Psoas muscle (tissue), 8 donors: Measurements from ENCODE around the gene SLC25A44. TPM values are rescaled to one million over a fixed set of nuclear protein-coding genes. Genes with fewer than 3 reads are reported as not detected.

Experiments
- ATAC-seq, 4 donors: fragments of 200-7000 bp; cut with Tn5 transposase; one replicate each; pipeline ENCODE4 v1.9.1; 2020; ENCODE audit warnings: moderate library complexity in 3 of 4, mild to moderate bottlenecking in 2 of 4
- DNase-seq, 2 donors: peaks; one replicate each; pipeline ENCODE4 v3.0.0-alpha.2; 2020
- H3K27ac ChIP-seq: fragments of 200-600 bp; one replicate; pipeline ENCODE4 v1.8.0; 2022
- H3K27me3 ChIP-seq, 3 donors: fragments of 200-600 bp in 1 of 3; one replicate each; pipeline versions ENCODE4 v1.6.1 to v1.8.0; 2013 to 2022; ENCODE audit warnings: low read length in 2 of 3, mild to moderate bottlenecking in 2 of 3, moderate library complexity in 1 of 3; ENCODE audit not compliant: insufficient read depth in 3 of 3
- H3K36me3 ChIP-seq, 2 donors: fragments of 200-600 bp in 1 of 2; one replicate each; pipeline versions ENCODE4 v1.6.1 to v1.8.0; 2013 to 2022; ENCODE audit warnings: low read depth in 1 of 2, mild to moderate bottlenecking in 1 of 2, moderate library complexity in 1 of 2; ENCODE audit not compliant: insufficient read depth in 1 of 2
- H3K4me1 ChIP-seq: fragments of 200-600 bp; one replicate; pipeline ENCODE4 v1.8.0; 2022
- H3K4me3 ChIP-seq: fragments of 200-600 bp; one replicate; pipeline ENCODE4 v1.8.0; 2022; ENCODE audit warnings: mild to moderate bottlenecking
- H3K9me3 ChIP-seq: fragments of 200-600 bp; one replicate; pipeline ENCODE4 v1.8.0; 2022
- WGBS, 3 donors: extraction: QIAGEN DNeasy Blood & Tissue Kit; methylation state at CpG; one replicate each; pipeline versions ENCODE4 v1.1.6 to v1.1.7; 2013; 5-methylcytosine and 5-hydroxymethylcytosine counted together
- intact Hi-C, 2 donors: fragments of 100-400 bp; cut with DNase I; formaldehyde crosslinking; loops; one replicate each; pipeline versions ENCODE4 v1.11.0 to v1.14.2; 2022
- polyA plus RNA-seq, 3 donors: library from polyadenylated mRNA; stranded (reverse); fragments of 200-250 nt; gene quantifications; one replicate each; pipeline ENCODE4 v1.2.3, GENCODE V29; 2013
- total RNA-seq, 4 donors: library from RNA; stranded (reverse); fragmentation: NEBNext Ultra II Directional in 2 of 4; extraction: Animal tissue kit (Norgen Biotek cat#: 25700) in 2 of 4; gene quantifications; one replicate each; pipeline versions ENCODE4 v1.2.1 to v1.2.4, GENCODE V29; 2021 to 2023
- TF ChIP-seq, protein P1 (sequence below): fragments of 200-600 bp; IDR thresholded peaks from one replicate; pipeline ENCODE4 v1.8.0; 2022; ENCODE audit warnings: antibody characterized with exemption
- donor health status: healthy with polysubstance abuse.
- donor health status: DM: no; HTN: no; CAD: no; lungs with moderate emphysema.
- donor health status: Bipolar disorder and iron deficiency.
- donor health status: healthy.
- donor health status: DM: yes; HTN: yes; CAD: no.
- donor health status: DM: no; HTN: no; CAD: no.
- donor health status: DM: no; HTN: no; CAD: no.
- donor health status: DM: yes; HTN: yes; CAD: no.

The SLC25A44 gene
- total and polyA plus RNA-seq, 7 donors: 11.2 to 40.3 (median 21.1) TPM

DNA sequence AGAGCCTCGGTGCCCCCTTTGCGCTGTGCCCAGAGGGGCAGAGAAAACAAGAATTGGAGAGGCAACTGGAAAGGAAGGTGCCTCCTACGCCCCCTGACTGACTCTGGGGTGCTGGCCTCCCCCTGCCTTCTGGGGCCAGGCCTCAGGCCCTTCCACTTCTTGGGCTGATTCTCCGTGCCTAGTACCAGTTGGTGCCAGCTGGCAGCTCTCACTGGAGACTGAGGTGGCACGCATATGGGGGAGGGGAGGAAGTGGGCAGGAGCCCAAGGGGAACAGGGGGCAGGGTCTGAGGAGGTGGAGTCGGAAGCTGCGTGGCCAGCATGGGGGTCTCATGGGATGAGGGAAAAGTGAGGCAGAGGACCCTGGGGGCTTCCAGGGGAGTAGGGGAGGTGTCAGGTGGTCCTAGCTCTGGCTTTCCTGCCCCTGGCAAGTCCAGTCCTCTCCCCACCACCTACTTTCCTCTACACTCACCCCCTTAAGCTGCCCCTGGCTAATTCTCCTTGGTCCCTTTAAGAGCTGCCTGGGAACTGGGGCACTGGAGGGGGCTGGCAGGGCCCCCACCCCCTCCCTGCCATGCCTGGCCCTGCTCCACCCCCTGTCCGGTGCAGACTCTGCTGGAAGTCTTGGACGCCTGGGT, 47.0 kb upstream of the SLC25A44 start:
- 19 to 24% (median 20%) methylated on average over 9 of the region's 9 CpGs for WGBS, 3 donors
- H3K36me3 ChIP-seq: no peaks in the 10 kb centered on the region
- ATAC-seq (no peak), DNase-seq (peak in 1 of 2 donors; percentile 59)
- no peak overlapping the region for H3K27ac ChIP-seq
- H3K27me3 ChIP-seq: peaks cover 0 to 15% (median 3%) of the 10 kb centered on the region in 3 donors
- no peaks in the 10 kb centered on the region for H3K9me3 ChIP-seq
- intact Hi-C loops: loop anchor here in 1 of 2 donors (1.0 kb wide), 1 partner anchor 78 kb away; no protein-coding TSS in a partner anchor
- peaks cover 6% of the 10 kb centered on the region for H3K4me1 ChIP-seq
- TF ChIP-seq, protein P1, sequence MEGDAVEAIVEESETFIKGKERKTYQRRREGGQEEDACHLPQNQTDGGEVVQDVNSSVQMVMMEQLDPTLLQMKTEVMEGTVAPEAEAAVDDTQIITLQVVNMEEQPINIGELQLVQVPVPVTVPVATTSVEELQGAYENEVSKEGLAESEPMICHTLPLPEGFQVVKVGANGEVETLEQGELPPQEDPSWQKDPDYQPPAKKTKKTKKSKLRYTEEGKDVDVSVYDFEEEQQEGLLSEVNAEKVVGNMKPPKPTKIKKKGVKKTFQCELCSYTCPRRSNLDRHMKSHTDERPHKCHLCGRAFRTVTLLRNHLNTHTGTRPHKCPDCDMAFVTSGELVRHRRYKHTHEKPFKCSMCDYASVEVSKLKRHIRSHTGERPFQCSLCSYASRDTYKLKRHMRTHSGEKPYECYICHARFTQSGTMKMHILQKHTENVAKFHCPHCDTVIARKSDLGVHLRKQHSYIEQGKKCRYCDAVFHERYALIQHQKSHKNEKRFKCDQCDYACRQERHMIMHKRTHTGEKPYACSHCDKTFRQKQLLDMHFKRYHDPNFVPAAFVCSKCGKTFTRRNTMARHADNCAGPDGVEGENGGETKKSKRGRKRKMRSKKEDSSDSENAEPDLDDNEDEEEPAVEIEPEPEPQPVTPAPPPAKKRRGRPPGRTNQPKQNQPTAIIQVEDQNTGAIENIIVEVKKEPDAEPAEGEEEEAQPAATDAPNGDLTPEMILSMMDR: no peak
- H3K4me3 ChIP-seq: no peak overlapping the region

DNA sequence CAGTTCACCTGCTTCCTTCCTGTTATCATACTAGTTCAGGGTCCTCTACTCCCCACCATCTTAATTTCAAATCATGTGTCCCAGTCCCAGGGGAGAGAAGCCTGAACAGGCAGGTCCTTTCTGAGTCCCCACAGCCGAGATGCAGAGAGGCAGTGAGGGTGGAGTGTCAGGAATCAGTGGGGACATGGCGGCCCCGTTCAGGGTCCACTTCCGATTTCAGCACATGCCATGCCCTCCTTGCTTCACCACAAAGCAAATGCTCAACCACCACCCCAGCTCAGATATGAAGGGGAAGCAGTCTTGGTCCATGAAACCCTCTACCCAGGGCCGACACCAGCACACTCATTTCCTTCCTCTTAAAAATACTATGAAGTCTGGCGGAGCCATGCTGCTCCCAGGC, 45.7 kb upstream of the SLC25A44 start:
- Histone ChIP-seq H3K4me1 (peaks cover 6% of the 10 kb centered on the region), H3K36me3 (no peaks in the 10 kb centered on the region), H3K4me3 (no peak overlapping the region), H3K27me3 (peaks cover 0 to 15% (median 5%) of the 10 kb centered on the region in 3 donors), H3K27ac (no peak overlapping the region), H3K9me3 (no peaks in the 10 kb centered on the region)
- WGBS, 3 donors: 48 to 55% (median 49%) methylated on average over 6 of the region's 6 CpGs
- intact Hi-C loops: loop anchor here in 1 of 2 donors (2.0 kb wide), 1 partner anchor 75 kb away; no protein-coding TSS in a partner anchor
- peak in 1 of 2 donors; percentile 41 for DNase-seq
- no peak for ATAC-seq
- TF ChIP-seq, protein P1: no peak

DNA sequence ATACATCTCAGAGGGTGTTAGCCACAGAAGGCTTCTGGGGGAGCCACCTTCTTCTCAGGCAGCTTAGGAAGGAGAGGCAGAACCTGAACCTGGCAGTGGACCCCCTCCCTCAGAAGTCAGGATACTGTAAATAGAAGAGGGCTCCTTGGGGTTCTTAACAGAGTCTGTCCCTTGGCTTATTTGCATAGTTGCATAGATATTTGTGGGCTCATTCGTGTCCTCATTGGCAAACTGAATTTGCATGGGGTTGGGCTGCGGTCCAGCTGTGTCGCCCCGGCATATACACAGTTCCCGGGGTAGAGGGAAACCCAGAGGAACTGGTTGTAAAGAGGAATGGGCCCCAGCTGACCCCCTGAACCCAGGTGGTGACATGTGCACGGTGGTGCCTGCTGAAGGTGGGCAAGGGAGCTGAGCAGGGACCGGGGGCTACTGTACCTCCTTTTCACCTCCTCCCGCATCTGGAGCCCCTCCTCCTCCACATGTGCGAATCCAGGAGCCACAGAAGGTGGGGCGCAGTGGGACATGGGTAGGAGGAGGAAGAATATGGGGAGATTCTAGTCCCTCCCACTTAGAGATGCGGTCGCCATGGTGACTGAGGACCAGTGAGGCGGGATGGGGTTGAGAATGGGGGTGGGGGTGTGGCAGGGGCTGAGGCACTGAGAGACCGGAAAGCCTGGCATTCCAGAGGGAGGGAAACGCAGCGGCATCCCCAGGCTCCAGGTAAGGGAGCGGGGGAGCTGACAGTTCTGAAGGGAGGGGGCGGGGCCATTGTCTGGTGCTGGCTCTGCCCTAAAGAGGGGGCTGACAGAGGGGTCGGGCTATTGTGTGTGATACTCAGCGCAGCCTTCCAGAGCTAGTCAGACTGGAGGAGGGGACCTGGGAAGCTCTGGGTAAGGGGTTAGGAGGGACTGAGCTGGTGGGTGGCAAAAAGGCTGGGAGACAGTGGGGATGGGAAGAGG, 44.3 kb upstream of the SLC25A44 start:
- WGBS, 3 donors: 21 to 25% (median 25%) methylated on average over 18 to 20 of the region's 20 CpGs
- H3K27me3 ChIP-seq: peaks cover 0 to 15% (median 5%) of the 10 kb centered on the region in 3 donors
- H3K9me3 ChIP-seq: no peaks in the 10 kb centered on the region
- TF ChIP-seq, protein P1: no peak
- no peak overlapping the region for H3K27ac ChIP-seq
- no peak overlapping the region for H3K4me3 ChIP-seq
- H3K4me1 ChIP-seq: peaks cover 6% of the 10 kb centered on the region
- no peak for ATAC-seq
- DNase-seq: peak in 1 of 2 donors; percentile 34
- no peaks in the 10 kb centered on the region for H3K36me3 ChIP-seq
- intact Hi-C loops: loop anchor here in 1 of 2 donors (2.0 kb wide), 1 partner anchor 73 kb away; no protein-coding TSS in a partner anchor

DNA sequence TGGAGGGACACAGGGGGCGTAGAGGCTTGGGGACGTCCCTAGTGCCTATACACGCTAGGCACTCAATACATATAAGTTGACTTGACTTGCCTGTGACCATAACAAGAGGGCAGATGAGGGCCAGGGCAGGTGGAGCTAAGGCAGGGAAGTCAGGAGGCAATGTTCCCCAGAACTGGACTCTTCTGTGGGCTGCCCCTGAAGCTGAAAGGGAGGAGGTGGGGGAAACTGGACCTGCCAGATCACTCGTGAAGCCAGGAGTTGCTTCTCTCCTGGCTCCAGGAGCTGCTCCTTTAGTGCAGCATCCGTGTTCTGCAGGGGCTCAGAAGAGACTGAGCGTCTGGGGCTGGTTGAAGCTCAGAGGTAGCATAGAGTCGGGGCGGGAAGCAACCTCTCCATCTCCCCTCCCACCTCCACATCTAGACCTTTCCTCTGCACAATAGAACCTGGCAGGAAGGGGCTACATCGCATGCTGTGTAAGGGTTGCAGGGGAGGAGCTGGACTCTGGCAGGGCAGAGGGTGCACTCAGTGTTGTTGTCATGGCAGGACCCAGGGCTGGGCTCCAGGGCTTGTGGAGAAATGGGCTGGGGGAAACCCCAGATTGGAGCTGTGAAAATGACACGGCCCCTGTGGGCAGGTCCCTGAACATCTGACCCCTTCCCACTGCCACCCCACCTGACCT, 43.4 kb upstream of the SLC25A44 start:
- no peaks in the 10 kb centered on the region for H3K36me3 ChIP-seq
- H3K4me1 ChIP-seq: peaks cover 6% of the 10 kb centered on the region
- ATAC-seq (no peak), DNase-seq (peak in 1 of 2 donors; percentile 28)
- H3K27ac ChIP-seq: no peak overlapping the region
- intact Hi-C loops: no loop called here
- TF ChIP-seq, protein P1: no peak
- peaks cover 0 to 15% (median 5%) of the 10 kb centered on the region in 3 donors for H3K27me3 ChIP-seq
- no peaks in the 10 kb centered on the region for H3K9me3 ChIP-seq
- WGBS, 3 donors: 40 to 49% (median 46%) methylated on average over 10 of the region's 10 CpGs
- no peak overlapping the region for H3K4me3 ChIP-seq
